GM19193 (cell line): ENCODE measurements around the gene NUDT12.

Source experiments
- POLR2A ChIP-seq: IDR thresholded peaks from 4 replicates; pipeline ENCODE4 v1.6.1; 2011; ENCODE audit not compliant: insufficient read depth, insufficient read length; ENCODE audit errors: extremely low read depth

NUDT12 gene

GRCh38 chr5:103513701-103514100 is 48.9 kb downstream of the NUDT12 start:
- TF ChIP-seq POLR2A: no peak

GRCh38 chr5:103512500-103512899 is 50.1 kb downstream of the NUDT12 start:
- TF ChIP-seq POLR2A: no peak

GRCh38 chr5:103511554-103511885 is 51.1 kb downstream of the NUDT12 start:
- TF ChIP-seq POLR2A: no peak

- no peak for TF ChIP-seq POLR2A
Measured at GRCh38 chr5:103510851-103511553, 51.6 kb downstream of the NUDT12 start.

- TF ChIP-seq POLR2A: no peak
Measured at GRCh38 chr5:103505581-103506305, 56.8 kb downstream of the NUDT12 start.

GRCh38 chr5:103503066-103503465 is 59.5 kb downstream of the NUDT12 start:
- TF ChIP-seq POLR2A: no peak

DNA sequence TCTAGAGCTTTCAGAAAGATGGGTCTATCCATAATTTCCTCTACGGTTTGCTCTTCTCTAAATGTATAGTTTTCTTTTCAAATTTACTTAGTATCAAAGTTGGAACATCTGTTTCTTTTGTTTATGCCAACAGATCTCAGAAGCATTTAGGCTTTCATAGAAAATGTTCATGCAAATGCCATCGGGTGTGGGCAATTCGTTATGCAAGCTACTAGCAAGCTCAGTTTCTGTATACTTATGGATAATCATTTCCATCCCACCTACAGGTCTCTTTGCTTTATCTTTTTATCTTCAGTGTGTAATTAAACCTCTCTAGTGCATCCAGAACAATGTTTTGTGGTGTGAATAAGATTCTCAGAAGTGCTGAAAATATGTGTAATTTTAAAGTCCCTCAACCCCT is 59.9 kb downstream of the NUDT12 start:
- TF ChIP-seq POLR2A: no peak
